GM21528 (cell line): ENCODE results near the gene IFNA4.
"Not testable (repeated sequence)": the region's sequence is repeated elsewhere in the genome, so short reads cannot be mapped to it uniquely, and the experiment has no call there.

ENCODE experiments used
- ATAC-seq: cut with Tn5 transposase; IDR thresholded peaks from one replicate; pipeline ENCODE4 v1.9.1; 2021; ENCODE audit warnings: mild to moderate bottlenecking, moderate library complexity; ENCODE audit not compliant: unreplicated experiment, low FRiP score

IFNA4 gene

GRCh38 chr9:21187487-21187886 lies at the start of gene IFNA4:
Gene IFNA4 (minus strand): TSS chr9:21187587. CDS start chr9:21187531, 56 bp downstream.
- not testable (repeated sequence) for ATAC-seq

GRCh38 chr9:21236360-21236714 lies 49.0 kb upstream of the IFNA4 start:
- ATAC-seq, result peak; percentile 32

GRCh38 chr9:21235468-21236359 lies 48.3 kb upstream of the IFNA4 start:
- ATAC-seq, result peak; percentile 74

DNA sequence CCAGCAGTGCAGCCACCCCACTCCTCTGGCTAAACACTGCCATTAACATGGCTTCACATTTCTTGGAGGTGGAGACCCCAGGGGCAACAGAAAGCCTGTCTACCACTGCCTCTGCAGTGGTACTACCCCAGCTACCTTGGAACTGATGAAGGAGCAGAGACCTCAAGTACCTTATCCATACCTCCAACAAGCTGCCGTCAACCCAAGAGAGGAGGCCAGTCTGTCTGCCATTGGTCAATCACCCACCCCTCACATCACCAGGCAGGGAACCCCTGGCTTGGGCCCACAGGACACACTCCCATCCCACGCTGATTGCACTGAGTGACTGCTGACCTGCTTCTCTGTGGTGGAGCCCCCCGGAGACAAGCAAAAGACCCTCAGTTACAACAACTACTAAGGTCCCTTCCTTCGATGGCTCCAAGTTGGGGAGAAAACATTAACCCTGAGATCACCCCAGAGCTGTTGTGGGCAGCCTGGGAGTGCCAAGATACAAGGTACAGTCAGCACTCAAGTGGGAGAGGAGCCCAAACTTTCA lies 46.8 kb upstream of the IFNA4 start:
- no peak for ATAC-seq

GRCh38 chr9:21233258-21233657 lies 45.9 kb upstream of the IFNA4 start:
- no peak for ATAC-seq

DNA sequence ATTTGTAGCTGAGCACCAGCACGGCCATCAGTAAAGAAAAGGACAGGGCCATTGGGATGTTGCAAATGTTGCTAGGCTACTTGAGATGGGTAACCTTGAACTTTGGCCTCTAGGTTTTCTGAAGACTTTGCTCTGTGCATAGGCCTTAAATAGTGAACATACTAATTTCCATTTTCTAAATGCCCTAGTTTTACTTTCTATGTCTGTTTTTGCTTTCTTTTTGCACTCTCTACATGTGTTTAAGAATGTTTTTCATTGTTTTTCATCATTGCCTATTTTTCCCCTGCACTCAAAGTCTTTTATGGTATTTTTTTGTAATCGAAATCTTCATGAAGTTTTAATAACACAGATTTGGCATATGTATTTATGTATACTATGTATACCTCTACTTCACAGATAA lies 40.7 kb upstream of the IFNA4 start, which contains the start of gene IFNA17:
Gene IFNA17 (minus strand): TSS at position 101 of the 400 bp plus-strand sequence. CDS start 49 bp downstream, at position 52.
- no peak for ATAC-seq

DNA sequence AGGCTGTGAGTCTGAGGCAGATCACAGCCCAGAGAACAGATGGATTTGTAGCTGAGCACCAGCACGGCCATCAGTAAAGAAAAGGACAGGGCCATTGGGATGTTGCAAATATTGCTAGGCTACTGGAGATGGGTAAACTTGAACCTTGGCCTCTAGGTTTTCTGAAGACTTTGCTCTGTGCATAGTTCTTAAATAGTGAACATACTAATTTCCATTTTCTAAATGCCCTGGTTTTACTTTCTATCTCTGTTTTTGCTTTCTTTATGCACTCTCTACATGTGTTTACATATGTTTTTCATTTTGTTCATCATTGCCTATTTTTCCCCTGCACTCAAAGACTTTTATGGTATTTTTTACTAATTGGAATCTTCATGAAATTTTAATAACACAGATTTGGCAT lies 29.8 kb upstream of the IFNA4 start, which contains the start of gene IFNA16:
Gene IFNA16 (minus strand): TSS at position 101 of the 400 bp plus-strand sequence. CDS start 6 bp downstream, at position 95.
- ATAC-seq, result not testable (repeated sequence)

GRCh38 chr9:21213411-21214326 lies 26.3 kb upstream of the IFNA4 start:
- ATAC-seq, result peak; percentile 81

GRCh38 chr9:21212160-21212559 lies 24.8 kb upstream of the IFNA4 start:
- not testable (repeated sequence) for ATAC-seq

DNA sequence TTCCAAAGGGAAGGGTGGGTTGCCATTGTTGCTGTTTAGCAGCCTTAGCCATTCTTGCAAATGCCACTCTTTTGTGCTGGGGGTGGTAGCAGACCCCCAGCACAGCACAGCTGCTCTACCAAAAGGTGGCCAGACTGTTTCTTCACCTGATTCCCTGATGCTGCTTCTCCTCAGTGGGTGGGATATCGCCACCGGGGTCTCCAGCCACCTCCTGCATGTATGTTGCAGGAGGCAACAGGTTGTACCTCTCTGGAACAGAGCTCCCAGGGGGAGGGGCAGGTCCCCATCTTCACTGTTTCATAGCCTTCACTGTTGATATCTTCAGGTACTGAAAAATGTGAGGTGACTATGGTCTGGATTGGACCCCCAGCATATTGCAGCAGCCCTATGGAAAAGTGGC lies 23.4 kb upstream of the IFNA4 start:
- ATAC-seq, result not testable (repeated sequence)

GRCh38 chr9:21210311-21210710 lies 22.9 kb upstream of the IFNA4 start:
- ATAC-seq, result no peak

- ATAC-seq, result not testable (repeated sequence)
These were observed 19.7 kb upstream of the IFNA4 start, which contains the start of gene IFNA10 for GRCh38 chr9:21207043-21207442. Gene IFNA10 (minus strand): TSS chr9:21207143. CDS start chr9:21207097, 46 bp downstream.

DNA sequence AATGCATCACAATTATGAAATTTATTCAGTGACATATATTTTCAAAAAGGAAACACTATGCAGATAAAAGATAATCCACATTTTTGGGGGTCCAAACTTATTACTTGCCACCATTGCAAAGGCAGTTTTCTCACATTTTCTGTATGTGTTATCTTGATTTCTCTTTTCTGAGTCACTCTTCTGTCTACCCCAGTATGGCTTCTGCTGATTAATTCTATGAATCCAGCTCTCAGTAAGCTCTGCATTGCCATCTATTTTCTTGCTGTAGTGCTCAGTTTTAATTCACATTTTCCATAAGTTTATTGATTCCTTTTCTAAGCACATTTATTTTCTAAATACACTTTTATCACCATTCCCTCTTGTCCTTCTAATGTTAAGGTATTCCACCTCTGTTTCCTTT lies 17.8 kb upstream of the IFNA4 start:
- ATAC-seq, result no peak

DNA sequence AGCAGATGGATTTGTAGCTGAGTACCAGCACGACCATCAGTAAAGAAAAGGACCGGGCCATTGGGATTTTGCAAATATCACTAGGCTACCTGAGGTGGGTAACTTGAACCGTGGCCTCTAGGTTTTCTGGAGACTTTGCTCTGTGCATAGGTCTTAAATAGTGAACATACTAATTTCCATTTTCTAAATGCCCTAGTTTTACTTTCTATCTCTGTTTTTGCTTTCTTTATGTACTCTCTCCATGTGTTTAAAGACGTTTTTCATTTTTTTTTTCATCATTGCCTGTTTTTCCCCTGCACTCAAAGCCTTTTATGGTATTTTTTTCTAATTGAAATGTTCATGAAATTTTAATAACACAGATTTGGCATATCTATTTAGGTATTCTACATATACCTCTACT lies 14.7 kb upstream of the IFNA4 start, which contains the start of gene IFNA7:
Gene IFNA7 (minus strand): TSS at position 101 of the 400 bp plus-strand sequence. CDS start 40 bp downstream, at position 61.
- ATAC-seq, result not testable (repeated sequence)

DNA sequence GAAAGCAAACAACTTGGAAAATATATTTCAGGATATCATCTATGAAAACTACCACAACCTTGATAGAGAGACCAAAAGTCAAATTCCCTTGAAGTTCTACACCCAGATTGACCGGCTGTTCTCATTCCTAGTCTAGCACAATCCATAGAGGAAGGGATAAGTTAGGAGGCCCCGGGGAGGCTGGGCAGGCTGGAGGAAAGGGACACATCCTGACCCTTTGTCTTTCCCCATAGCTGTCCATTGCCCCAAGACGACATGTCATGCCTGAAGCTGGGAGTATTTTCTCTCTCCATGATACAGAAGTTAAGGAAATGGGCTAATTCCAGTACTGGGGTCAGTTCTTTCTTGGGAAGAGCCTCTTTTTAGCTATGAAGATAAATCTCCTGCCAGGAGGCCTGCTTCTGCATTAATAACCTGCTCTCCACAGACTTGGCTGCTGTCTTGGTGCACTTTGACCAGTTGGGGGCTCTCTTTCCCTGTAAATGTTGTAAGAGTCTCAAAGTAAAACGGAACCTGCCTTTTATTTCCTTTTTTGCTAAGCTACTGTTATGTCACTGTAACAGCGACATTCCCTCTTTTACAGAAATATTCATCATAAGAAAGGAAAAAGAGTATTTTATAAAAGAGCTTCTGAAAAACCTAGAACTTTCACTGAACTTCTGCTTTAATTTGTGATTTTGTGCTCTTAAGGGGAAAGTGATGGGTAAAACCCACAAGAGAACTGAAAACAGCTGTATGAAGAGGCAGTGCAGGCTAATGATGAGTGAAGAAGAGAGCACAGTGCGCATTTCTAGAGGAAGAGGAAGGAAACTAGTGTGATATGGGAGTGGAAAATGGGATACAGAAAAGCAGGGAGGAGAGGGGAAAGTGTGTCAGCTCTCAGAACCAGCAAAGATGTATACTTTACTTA lies 7.7 kb upstream of the IFNA4 start:
- ATAC-seq, result peak; percentile 94

DNA sequence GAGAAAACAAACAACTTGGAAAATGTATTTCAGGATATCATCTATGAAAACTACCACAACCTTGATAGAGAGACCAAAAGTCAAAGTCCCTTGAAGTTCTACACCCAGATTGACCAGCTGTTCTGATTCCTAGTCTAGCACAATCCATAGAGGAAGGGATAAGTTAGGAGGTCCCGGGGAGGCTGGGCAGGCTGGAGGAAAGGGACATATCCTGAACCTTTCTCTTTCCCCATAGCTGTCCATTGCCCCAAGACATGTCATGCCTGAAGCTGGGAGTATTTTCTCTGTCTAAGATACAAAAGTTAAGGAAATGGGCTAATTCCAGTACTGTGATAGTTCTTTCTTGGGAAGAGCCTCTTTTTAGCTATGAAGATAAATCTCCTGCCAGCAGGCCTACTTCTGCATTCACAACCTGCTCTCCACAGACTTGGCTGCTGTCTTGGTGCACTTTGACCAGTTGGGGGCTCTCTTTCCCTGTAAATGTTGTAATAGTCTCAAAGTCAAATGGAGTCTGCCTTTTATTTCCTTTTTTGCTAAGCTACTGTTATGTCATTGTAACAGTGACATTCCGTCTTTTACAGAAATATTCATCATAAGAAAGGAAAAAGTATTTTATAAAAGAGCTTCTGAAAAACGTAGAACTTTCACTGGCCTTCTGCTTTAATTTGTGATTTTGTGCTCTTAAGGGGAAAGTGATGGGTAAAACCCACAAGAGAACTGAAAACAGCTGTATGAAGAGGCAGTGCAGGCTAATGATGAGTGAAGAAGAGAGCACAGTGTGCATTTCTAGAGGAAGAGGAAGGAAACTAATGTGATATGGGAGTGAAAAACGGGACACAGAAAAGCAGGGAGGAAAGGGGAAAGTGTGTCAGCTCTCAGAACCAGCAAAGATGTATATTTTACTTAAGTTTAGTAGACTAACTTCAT lies 4.3 kb downstream of the IFNA4 start:
- ATAC-seq, result peak; percentile 97

DNA sequence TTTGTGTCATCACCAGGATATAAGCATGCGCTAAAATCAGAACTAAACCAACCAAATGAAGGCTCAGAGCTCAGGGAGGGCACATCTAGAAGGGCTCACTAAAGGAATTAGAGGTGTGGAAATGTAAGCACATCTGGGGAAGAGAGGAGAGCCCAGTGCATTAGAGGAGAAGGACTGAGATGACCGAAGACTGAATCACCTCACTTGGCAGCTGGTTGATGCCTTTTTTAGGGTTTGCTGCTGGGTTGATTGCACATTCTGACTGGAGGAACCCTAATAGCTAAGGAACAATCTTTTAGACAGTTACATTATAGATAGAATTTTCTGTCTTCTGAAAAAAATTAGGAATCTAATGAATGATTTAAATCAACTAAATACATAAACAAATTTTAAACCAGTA lies 12.7 kb downstream of the IFNA4 start:
- ATAC-seq, result no peak

- no peak for ATAC-seq
These were observed 15.2 kb downstream of the IFNA4 start for GRCh38 chr9:21172156-21172555.
